GM12801 (cell line): Measurements from ENCODE around the gene TMEM170B.

Experiments
- TF ChIP-seq, protein P1 (sequence below): IDR thresholded peaks from one replicate; pipeline ENCODE4 v1.5.1; 2011; ENCODE audit warnings: control low read depth; ENCODE audit not compliant: insufficient read length; ENCODE audit errors: extremely low read depth

The TMEM170B gene

DNA sequence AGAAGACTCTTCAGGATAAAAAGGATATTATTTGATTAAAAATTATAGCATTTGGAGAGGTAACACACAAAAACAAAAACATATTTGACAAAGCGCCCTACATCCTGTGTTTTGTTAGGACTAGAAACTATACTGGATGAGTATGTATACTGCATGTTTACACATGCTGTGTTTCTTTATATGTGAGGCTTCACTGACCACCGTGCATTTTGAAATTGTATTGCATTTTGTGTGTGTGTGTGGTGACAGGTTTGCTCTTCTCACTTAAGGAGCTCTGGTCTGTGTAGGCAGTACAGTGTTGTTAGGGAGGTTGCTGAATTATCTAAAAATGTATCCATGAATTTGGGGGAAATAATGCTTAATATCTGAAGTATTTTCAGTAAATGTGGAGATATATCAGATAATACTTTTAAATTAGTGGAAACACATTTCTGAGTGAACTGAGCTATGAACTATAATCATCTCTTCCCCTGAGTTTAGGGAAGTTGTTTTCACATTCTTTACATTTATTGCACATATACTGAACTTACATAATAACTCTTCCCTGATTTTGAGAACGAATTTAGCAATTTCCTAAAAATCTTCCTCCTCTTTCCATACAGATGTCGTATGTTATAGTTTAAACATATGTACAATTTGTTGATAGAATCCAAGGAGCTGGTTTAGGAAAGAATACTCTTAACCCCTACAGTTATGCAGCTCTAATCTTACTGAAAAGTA lies 43.3 kb downstream of the TMEM170B start:
- TF ChIP-seq, protein P1, sequence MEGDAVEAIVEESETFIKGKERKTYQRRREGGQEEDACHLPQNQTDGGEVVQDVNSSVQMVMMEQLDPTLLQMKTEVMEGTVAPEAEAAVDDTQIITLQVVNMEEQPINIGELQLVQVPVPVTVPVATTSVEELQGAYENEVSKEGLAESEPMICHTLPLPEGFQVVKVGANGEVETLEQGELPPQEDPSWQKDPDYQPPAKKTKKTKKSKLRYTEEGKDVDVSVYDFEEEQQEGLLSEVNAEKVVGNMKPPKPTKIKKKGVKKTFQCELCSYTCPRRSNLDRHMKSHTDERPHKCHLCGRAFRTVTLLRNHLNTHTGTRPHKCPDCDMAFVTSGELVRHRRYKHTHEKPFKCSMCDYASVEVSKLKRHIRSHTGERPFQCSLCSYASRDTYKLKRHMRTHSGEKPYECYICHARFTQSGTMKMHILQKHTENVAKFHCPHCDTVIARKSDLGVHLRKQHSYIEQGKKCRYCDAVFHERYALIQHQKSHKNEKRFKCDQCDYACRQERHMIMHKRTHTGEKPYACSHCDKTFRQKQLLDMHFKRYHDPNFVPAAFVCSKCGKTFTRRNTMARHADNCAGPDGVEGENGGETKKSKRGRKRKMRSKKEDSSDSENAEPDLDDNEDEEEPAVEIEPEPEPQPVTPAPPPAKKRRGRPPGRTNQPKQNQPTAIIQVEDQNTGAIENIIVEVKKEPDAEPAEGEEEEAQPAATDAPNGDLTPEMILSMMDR, result no peak

DNA sequence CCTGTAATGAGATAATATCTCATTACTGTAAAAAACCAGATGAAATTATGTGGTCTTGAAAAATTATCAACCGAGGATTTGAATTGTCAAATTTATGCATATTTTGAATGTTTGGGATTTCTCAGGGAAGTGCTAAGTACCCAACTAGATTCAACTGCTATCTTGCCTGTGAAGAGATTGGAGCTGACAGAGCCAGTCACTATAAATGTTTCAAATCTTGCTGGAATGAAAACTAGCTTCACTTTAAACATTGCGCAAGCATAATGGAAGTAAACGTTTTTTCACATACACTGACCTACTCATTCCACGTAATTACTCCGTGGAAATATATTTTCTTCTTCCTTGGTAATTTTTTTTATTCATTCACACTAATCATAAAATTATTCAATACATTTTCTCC lies 46.7 kb downstream of the TMEM170B start:
- TF ChIP-seq, protein P1, result no peak

DNA sequence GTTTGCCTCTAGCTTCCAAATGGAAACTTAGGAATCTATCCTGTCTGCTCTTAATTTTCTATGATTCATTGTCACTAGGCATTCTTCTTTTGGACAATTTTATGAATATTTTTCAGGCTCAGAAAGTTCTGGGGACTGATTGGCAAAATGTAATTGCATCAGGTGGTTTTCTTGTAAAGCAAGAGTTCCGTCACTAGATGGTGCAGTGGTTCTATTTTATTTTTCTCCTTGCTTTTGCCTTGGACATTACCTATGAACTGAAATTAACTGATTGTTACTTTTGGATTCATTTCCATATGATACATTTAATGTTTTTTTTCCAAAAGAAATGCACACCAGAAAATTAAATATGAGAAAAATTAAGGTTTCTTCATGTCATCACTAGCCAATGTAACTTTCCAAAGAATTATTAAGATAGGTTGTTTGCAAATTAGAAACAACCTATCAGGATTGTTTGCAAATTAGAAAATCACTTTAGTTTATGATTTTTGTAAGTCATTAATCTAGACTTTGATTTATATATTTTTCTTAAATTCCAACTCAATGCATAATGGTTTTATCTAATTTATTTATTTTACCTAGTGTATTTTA lies 48.0 kb downstream of the TMEM170B start:
- TF ChIP-seq, protein P1, result no peak

DNA sequence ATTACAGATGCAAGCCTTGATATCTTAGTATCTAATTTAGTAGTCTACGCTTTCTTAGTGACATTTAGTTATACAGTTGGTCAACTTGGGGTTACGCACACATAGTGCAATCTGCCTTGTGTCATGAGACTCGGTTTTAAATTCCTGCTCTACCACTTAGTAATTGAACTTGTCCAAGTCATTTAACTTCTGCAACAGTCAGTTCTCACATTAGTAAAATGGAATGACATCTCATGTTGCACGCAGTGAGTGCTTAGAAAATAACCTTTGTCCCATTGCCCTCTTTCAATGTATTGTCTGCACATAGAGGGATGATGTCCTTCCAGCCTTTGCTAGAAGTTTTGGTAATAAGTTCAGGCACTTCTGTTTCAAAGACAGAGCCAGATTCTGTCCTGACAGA lies 48.6 kb downstream of the TMEM170B start:
- TF ChIP-seq, protein P1, result no peak

DNA sequence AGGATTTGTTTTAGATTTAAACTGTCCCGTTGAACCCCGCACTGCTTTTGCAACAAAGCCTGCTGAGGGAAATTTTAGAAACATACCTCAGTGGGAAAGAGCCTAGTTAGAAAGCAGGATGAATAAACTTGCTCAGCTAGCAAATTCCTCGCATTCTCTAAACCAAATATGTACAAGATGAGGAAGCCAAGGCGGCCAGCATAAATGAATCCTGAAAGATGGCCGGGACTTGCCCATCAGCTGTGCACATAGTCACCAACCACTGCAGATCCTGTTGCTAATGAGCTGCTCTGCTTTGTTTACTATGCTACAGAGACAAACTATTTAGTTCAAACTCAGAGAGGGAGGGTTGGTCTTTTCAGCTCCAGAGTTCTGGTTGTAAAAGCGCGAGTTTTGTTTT lies 49.0 kb downstream of the TMEM170B start:
- TF ChIP-seq, protein P1, result no peak

DNA sequence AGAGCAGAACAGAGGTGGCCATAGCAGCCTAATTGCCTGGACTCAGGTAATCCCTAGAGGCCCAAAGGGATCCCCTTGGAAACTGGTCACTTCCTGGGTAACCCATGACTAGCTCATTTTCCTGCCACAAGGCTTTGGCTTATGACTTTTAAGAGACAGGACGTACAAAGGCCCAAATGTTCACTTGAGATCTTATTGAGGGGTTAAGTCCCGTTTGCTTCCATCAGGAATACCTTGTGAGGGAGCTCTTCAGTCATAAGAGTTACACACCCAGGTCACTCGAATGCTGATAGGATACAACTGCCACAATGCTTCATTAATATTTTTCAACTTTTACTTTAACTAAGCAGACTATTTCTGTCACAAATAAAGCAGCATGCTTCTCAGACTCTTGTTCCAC lies 51.7 kb downstream of the TMEM170B start:
- TF ChIP-seq, protein P1, result no peak

DNA sequence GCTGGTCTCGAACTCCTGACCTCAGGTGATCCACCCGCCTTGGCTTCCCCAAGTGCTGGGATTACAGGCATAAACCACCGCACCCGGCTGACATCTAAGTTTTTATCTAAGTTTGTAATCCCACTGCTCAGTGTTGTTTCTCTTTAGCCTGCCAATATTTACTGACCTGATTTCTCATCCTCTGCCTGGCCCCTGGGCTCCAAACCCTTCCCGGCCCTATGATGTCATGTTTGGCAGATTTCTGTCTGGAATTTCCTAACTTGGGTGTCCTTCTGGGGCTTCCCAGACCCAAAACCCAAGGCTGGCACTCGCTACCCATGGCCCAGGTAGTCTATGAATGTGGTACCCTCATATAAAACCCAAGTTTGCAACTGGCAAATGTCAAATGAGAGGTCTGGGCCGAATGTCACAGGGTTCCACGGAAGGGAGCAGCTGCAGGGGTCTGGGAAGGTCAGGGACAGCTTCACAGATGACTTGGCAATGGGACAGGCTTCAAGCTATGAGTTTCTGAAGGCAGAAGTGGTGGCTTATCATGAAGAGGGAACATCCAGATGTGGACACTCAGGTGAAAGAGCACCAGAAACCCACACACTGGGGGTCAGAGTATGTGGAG lies 54.9 kb downstream of the TMEM170B start:
- TF ChIP-seq, protein P1, result no peak
